ENCODE data around the gene OSM. TPM values are rescaled to one million over a fixed set of nuclear protein-coding genes. Genes with fewer than 3 reads are reported as not detected.

Gene OSM
- total RNA-seq, 1 experiment from 2014 or later, result not detected

GRCh38 chr22:30230787-30231461, 35.7 kb downstream of the OSM start:
- Histone ChIP-seq H4K20me1 (ENCODE audit: insufficient read depth) (no peaks in the 10 kb centered on the region), H3K27ac (ENCODE audit: low read depth, low read length) (no peak overlapping the region; the same call in 1 of the 2 replicates), H3K9me3 (ENCODE audit: control insufficient read depth in 1 of 2, insufficient read depth in 1 of 2, low read depth in 1 of 2, low read length in 2 of 2) (no peaks in the 10 kb centered on the region), H3K9ac (ENCODE audit: low read length) (no peak overlapping the region), H2AFZ (ENCODE audit: low read depth, low read length, poor library complexity, severe bottlenecking) (peak overlapping the region; percentile 50), H3K9me2 (ENCODE audit: insufficient read depth) (no peaks in the 10 kb centered on the region), H3K4me1 (ENCODE audit: control insufficient read depth in 1 of 2, insufficient read depth in 2 of 2, low read length in 2 of 2) (peaks cover 33 to 82% of the 10 kb centered on the region in 2 experiments), H3K4me3 (replicated peaks in 1 of 2; ENCODE audit: low read depth in 1 of 2, low read length in 2 of 2) (no peak overlapping the region), H3K36me3 (ENCODE audit: control insufficient read depth in 1 of 2, insufficient read depth in 2 of 2, low read length in 2 of 2) (no peaks in the 10 kb centered on the region), H3K4me2 (ENCODE audit: low read length) (no peak overlapping the region), H3K27me3 (ENCODE audit: insufficient read depth, low read length) (no peaks in the 10 kb centered on the region), H3K79me2 (ENCODE audit: insufficient read depth, low read length) (no peaks in the 10 kb centered on the region)
- TSS peak; percentile 77 for BruUV-seq (replicated peaks)
- DNase-seq (ENCODE audit: low read depth, low spot score) (no peak), ATAC-seq (no peak)
- ChIA-PET RAD21 (ENCODE audit: low non-redundant PET in 1 of 2, low total read pairs in 2 of 2, uncharacterized antibody in 2 of 2, unreplicated experiment in 2 of 2) (interaction anchor here in 1 of 2 experiments (1.2 kb wide), 1 partner anchor 10 kb away, joined by 3 read pairs; no protein-coding TSS in a partner anchor), CTCF (interaction anchor here (0.5 to 0.8 kb wide), 2 partner anchors 57 to 663 kb away, joined by 3 to 4 read pairs; no protein-coding TSS in a partner anchor), POLR2A (interaction anchor here (0.6 to 1.7 kb wide), 4 partner anchors 10 to 25 kb away, joined by 3 to 6 read pairs (median 4); no protein-coding TSS in a partner anchor)
- intact Hi-C loops (cut with micrococcal nuclease), result no loop called here
- TF ChIP-seq ZFX (IDR thresholded peaks at IDR 0.05) (no peak), SP1 (IDR thresholded peaks at IDR 0.05; ENCODE audit: low read depth) (no peak), SRF (IDR thresholded peaks at IDR 0.05; ENCODE audit: low read depth) (no peak), REST (IDR thresholded peaks at IDR 0.05; ENCODE audit: low read depth) (no peak), ATF3 (IDR thresholded peaks at IDR 0.05) (no peak), EGR1 (IDR thresholded peaks at IDR 0.05; ENCODE audit: low read depth) (no peak), RAD21 (IDR thresholded peaks at IDR 0.05; ENCODE audit: low read depth) (no peak), POLR2AphosphoS5 (IDR thresholded peaks at IDR 0.05; ENCODE audit: low read depth, low read length) (no peak), POLR2A (IDR thresholded peaks at IDR 0.05; ENCODE audit: borderline replicate concordance, extremely low read depth, insufficient read depth, insufficient read length) (no peak), ZBTB33 (IDR thresholded peaks at IDR 0.05; ENCODE audit: extremely low read depth, insufficient replicate concordance, low read length) (no peak), FOSL1 (IDR thresholded peaks at IDR 0.05; ENCODE audit: low read depth) (no peak), TCF7L2 (IDR thresholded peaks at IDR 0.05; ENCODE audit: borderline replicate concordance, extremely low read depth, insufficient read depth, insufficient read length) (no peak)

Measured in HCT116 (cell line).